ENCODE measurements around the gene MYO3B.

Gene MYO3B

GRCh38 chr2:170177950-170178781 is at the start of gene MYO3B:
Gene MYO3B, plus strand, starts transcription at chr2:170178147. Its CDS starts 141 bp downstream, at chr2:170178288.
- no peak for TF ChIP-seq CTCF (IDR thresholded peaks at IDR 0.05)

- no peak for TF ChIP-seq CTCF (IDR thresholded peaks at IDR 0.05)
Measured at GRCh38 chr2:170139276-170139967, 38.5 kb upstream of the MYO3B start.

- no peak for TF ChIP-seq CTCF (IDR thresholded peaks at IDR 0.05)
Measured at GRCh38 chr2:170140561-170140960, 37.4 kb upstream of the MYO3B start.

DNA sequence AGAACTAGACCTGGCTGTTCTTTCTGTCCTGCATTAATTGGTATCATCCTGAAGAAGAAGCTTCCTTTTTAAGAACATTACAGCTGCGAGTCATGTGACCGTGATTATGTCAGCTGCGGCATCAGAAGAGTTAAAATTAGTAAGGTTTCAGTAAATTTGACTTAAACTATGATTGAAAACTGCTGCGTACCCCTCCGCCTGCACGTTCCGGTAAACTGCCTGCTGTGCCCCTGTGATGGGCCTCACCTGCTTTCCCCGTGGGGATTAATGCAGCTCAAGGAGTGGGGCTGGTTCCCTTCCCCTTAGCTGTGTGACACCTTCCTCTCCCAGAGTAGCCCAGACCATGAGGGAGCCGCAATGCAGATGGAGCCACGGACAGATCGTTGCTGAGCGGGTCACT is 36.1 kb upstream of the MYO3B start:
- TF ChIP-seq CTCF (IDR thresholded peaks at IDR 0.05), result no peak

- TF ChIP-seq CTCF (IDR thresholded peaks at IDR 0.05), result no peak
Measured at GRCh38 chr2:170142502-170142901, 35.4 kb upstream of the MYO3B start.

DNA sequence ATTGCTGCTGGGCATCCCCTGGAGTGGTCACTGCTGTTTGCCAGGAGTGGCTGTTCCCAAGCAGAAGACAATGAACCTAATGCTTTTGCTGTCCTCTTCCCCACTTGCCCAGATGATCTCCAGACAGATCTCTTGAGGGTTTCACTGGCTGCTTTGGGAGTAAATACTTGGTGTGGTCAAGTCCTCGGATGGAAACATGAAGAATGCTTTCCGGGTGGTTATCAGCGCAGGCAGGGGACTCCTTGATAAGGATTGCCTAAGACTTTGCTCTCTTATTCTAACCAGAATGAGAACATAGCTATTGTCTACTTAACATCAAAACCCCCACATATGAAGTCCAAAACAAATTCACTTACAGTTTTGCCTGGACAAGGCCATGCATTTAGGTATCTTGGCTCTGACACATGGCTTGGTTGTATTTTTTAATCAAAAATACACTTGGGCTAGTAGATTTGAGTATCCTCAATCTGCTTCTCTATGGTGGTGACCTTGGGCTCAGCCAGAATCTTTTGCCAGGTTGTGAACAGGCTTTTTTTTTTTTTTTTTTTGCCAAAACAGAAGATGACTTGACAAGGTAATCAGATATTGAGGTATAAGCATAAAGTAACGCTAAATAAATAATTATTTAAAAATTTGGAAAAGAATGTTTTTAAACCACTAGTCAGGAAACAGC is 34.8 kb upstream of the MYO3B start:
- no peak for TF ChIP-seq CTCF (IDR thresholded peaks at IDR 0.05)

DNA sequence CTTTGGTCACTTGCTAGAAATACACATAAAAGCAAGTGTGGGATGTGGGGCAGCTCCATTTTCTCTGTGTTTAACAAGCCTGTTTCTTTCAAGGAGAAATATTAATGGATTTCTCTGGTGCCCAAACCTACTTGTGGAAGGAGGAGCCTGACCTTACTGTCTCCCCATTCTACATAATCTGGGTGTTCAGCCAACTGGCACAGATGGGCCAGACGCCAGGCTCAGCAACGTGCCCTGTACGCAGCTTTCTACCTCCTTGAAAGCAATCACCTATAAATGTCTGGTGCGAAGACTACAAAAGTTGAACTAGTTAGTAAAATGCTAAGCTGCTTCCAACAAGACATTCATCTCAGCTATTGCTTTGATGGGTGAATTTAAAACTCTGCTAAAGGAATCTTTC is 33.2 kb upstream of the MYO3B start:
- no peak for TF ChIP-seq CTCF (IDR thresholded peaks at IDR 0.05)
